Sciatic nerve (tissue), 2 donors: ENCODE results near the gene VSX2. TPM values are rescaled to one million over a fixed set of nuclear protein-coding genes. Genes with fewer than 3 reads are reported as not detected.
A peak's percentile ranks its signal among the peaks of the same experiment; 100 is the strongest.

Experiments
- ATAC-seq: fragments of 200-7000 bp; cut with Tn5 transposase; one replicate; pipeline ENCODE4 v1.9.1; 2020; ENCODE audit warnings: mild to moderate bottlenecking, moderate library complexity
- DNase-seq: peaks from one replicate; pipeline ENCODE4 v3.0.0-alpha.2; 2020; ENCODE audit warnings: low spot score
- intact Hi-C: fragments of 100-400 bp; cut with DNase I; formaldehyde crosslinking; loops from one replicate; pipeline ENCODE4 v1.14.2; 2022
- total RNA-seq: library from RNA; stranded (reverse); fragmentation: NEBNext Ultra II Directional; extraction: Animal tissue kit (Norgen Biotek cat#: 25700); gene quantifications from one replicate; pipeline ENCODE4 v1.2.1, GENCODE V29; 2021
- donor health status: DM: no; HTN: no; CAD: no.
- donor health status: DM: no; HTN: no; CAD: no.

Gene VSX2
- total RNA-seq, 1 donor from 2014 or later: not detected

- DNase-seq (no peak), ATAC-seq (no peak)
- intact Hi-C loops: no loop called here
These were observed 41.8 kb downstream of the VSX2 start for GRCh38 chr14:74281069-74281468.

- ATAC-seq: no peak
These were observed 47.5 kb downstream of the VSX2 start for GRCh38 chr14:74286736-74287135.

GRCh38 chr14:74289801-74290200 is 50.6 kb downstream of the VSX2 start:
- intact Hi-C loops: no loop called here
- ATAC-seq (no peak), DNase-seq (no peak)

More at GRCh38 chr14:74286736-74287135, 47.5 kb downstream of the VSX2 start:
- no peak for DNase-seq
- intact Hi-C loops: no loop called here

DNA sequence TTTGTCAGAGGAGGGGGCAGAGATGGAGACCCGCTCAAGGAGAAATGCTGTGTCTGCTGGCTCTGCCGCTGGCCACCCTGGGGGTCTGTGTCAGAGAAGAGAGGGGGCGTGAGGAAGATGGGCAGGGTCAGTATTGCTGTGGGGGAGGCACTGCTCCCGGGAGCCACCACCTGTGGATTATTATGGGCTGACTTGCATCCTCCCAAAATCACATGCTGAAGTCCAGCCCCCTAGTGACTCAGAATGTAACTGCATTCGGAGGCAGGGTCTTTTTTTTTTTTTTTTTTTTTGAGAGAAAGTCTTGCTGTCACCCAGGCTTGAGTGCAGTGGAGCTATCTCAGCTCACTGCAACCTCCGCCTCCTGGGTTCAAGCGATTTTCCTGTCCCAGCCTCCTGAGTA is 51.2 kb downstream of the VSX2 start:
- DNase-seq (no peak), ATAC-seq (peak; percentile 23)
- intact Hi-C loops: no loop called here

DNA sequence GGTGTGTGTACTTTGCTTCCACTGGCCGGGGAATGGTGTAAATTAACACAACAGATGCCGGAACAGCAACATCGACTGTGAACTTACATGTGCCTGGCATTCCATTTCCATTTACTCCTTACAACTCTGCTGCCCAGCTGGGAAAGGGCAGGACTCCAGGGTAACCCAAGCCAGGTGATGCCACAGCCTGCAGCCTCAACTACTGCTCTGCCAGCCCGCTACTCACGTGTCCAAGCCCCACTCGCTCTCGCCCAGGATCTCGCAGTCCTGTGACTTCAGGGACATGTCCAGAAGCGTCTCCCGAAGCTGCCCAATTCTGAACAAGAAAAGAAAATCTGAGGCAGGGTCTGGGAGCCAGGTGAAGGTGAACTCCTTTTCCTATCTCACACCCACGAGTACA is 52.8 kb downstream of the VSX2 start:
- DNase-seq (no peak), ATAC-seq (no peak)
- intact Hi-C loops: no loop called here

DNA sequence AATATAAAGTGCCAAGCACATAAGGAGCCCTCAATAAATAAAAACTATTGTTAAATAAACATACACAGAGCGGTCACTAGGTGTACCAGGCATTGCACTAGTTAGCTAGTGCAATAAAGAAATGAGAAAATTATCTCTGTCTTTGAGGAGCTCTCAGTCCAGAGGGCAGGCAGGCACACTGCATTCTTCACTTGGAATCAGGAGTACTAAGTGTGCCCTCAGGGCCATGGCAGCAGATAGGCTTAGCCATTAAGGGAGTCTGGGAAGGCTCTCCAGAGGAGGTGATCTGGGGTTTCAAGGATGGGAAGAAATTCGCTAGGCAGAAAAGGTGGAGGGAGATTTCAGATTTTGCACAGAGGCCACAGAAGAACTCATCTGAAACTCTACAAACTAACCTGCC is 54.4 kb downstream of the VSX2 start:
- no peak for DNase-seq

GRCh38 chr14:74296037-74296467 is 56.8 kb downstream of the VSX2 start:
- intact Hi-C loops: no loop called here
- ATAC-seq (no peak), DNase-seq (no peak)

More for the DNA sequence above, 54.4 kb downstream of the VSX2 start:
- no peak for ATAC-seq
- intact Hi-C loops: no loop called here

DNA sequence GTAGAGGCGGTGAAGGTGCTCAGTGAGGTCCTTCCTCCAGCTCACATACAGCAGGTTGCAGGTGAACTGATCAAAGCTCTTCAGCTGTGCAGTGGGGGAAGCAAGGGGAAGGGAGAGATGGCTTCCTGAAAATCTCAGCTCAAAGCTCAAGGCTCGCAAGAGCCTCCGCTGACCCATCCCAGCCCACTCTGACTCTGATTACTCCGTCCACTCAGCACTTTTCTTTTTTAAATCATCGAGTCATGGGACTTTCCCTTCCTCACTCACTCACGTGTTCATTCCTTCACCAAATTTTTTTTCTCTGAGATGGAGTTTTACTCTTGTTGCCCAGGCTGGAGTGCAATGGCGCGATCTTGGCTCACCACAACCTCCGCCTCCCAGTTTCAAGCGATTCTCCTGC is 58.7 kb downstream of the VSX2 start:
- intact Hi-C loops: no loop called here
- DNase-seq (no peak), ATAC-seq (no peak)

DNA sequence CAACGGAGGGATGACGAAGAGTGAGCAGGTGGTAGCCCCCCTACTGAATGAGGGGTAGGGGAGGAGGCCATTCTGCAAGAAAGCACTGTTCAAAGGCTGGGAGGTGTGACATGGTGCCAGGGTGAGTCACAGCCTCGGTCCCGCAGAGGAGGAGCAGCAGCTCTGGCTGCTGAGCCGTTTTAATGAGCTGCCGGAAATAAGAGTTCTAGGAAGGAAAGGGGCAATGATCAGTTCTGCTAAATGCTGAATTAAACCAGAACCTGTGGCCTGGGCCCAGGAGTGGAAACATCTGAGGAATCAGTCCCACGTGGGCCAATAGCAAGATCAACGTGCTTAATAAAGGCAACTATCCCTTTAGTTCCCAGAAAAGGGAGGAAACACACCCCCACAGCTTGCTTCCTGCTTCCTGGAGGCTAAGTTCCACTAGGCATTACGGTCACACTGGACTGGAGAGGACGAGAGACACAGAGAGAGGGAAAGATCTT is 59.9 kb downstream of the VSX2 start:
- DNase-seq (no peak), ATAC-seq (no peak)
- intact Hi-C loops: no loop called here

DNA sequence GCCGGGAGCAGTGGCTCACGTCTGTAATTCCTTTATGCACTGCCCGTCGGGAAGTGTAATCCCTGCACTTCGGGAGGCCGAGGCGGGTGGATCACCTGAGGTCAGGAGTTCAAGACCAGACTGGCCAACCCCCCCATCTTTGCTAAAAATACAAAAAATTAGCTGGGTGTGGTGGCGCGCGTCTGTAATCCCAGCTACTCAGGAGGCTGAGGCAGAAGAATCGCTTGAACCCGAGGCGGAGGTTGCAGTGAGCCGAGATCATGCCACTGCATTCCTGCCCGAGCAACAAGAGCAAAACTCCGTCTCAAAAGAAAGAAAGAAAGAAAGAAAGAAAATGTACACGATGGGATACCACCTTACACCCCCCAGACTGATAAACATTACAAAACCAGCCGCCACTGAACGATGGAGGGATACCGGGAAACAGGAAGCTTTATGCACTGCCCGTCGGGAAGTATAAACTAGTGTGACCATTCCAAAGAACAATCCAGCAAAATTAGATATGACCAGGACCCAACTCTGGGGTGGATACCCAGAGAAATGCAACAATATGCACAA is 62.4 kb downstream of the VSX2 start:
- intact Hi-C loops: no loop called here
- DNase-seq: no peak
- peak; percentile 2 for ATAC-seq

DNA sequence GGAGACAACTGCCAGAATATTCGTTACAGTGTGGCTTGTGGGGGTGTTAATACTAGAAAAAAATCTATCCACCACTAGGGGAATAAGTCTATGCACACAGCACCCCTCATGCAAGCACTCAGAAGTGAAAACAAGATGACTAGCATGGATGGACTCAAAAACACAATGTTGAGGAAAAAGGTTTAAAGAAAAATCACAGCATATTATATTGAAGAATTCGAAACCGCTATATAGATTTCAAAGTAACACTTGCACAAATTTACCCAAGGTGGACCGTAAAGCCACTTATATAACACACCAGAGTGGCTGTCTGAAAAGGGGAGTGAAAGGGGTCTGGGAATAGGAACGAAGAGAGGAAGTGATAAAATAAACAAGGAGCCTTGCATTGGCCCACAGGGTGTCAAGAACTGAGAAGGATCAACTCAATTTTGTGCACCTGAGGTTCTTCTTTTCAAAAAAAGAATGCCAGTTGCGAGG is 62.9 kb downstream of the VSX2 start:
- intact Hi-C loops: no loop called here
- ATAC-seq: peak; percentile 81
- DNase-seq: no peak

GRCh38 chr14:74302634-74303569 is 63.7 kb downstream of the VSX2 start, which contains the start of gene ABCD4:
TSS of gene ABCD4 (minus strand) at chr14:74302934. CDS start at chr14:74302912, 22 bp downstream.
- intact Hi-C loops: no loop called here
- ATAC-seq (peak; percentile 99), DNase-seq (peak; percentile 95)

GRCh38 chr14:74308695-74309094 is 69.4 kb downstream of the VSX2 start:
- intact Hi-C loops: no loop called here
- ATAC-seq (no peak), DNase-seq (no peak)

DNA sequence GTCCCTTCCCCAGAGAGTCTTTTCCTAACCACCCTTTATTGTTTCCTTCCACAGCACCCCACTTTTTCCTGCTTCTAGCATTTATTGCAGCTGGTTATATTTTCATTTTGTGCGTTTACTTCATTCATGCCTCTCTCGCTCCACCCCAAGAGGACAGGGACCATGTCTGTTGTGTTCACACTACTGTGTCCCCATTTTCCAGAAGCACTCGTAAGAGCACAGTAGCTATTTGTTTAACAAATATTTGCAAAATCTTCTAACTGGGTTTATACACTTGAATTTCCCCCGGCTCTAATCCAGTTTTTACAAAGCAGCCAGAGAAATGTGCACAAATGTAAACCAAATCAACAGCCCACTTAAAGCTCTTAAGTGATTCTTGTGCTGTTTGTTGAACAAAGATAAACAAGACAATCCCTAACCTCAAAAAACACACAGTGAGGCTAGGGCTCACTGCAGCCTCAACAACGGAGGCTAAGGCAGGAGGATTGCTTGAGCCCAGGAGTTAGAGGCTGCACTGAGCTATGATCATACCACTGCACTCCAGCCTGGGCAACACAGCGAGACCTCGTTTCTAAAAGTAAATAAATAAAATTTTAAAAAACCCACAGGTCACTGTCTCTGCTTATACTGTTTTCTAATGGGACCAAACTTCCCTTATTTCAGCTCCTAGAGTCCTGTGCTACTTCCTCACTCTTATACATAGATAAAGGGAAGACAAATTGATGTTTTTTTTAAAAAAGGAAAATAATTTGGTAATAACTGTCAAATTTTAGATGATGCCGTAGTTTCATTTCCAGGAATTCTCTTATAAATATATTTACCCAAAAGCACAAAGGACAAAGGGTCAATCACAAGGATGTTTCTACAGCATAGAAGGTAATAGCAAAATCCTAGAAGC is 70.1 kb downstream of the VSX2 start:
- ATAC-seq: no peak
- intact Hi-C loops: no loop called here
- DNase-seq: no peak

- ATAC-seq: no peak
- DNase-seq: no peak
- intact Hi-C loops: no loop called here
These were observed 72.9 kb downstream of the VSX2 start for GRCh38 chr14:74312161-74312560.
